ENCODE measurements around the gene B4GALT3. TPM values are rescaled to one million over a fixed set of nuclear protein-coding genes. Genes with fewer than 3 reads are reported as not detected.

Gene B4GALT3
- total and polyA plus RNA-seq, 5 experiments from 2014 or later = 35.4 to 97.4 (median 49.9) TPM

DNA sequence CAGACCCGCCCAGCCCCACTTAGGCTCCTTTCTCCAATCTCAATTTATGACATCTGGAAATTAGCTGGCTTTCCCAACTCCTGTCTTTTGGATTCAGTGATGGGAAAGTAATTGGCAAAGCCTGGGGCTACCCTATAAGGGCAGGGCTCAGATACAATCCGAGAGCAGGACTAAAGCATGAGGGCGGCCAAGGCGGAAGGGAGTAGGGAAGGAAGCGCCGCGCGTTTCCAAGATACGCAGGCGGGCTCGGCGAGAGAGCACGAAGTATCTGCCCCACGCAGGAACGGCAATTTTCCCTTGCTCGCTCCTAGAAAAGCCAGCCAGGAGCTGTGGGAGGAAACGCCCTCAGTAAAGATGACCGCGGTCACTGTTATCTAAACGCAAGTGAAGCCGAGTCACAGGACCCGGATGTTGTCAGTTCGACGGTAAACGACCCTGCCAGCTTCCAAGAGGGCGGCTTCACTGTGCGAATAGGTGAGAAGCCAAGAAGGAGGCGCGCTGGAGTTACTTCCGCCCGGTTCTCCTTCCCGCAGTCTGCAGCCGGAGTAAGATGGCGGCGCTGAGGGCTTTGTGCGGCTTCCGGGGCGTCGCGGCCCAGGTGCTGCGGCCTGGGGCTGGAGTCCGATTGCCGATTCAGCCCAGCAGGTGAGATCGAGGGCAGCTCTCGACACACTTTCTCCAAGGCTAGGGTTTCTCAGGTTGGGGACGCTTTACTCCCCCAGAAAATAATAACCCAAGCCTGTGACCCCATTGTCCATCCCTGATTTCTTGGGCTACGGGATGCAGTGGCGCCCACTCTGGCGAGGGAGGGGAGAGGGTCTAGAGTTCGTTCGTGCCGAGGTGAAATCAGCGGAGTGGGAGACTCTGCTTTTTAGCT, 24.8 kb upstream of the B4GALT3 start, which contains the start of gene NDUFS2:
Gene NDUFS2 (plus strand): TSS at position 532 of the 877 bp plus-strand sequence. CDS start 19 bp downstream, at position 551.
- H3K4me1 Mint-ChIP-seq = peaks cover 32 to 83% (median 71%) of the 10 kb centered on the region in 4 donors
- H3K27ac Mint-ChIP-seq = peak within 1 kb of the TSS; percentile 95 to 99 (median 99)
- H3K4me3 Mint-ChIP-seq = peak within 1 kb of the TSS; percentile 92 to 97 (median 94)
- no peaks in the 10 kb centered on the region for H3K27me3 Mint-ChIP-seq
- DNase-seq (peak; percentile 83 to 98 (median 94)), ATAC-seq (peak; percentile 97 to 98)
- peaks cover 0 to 33% (median 7%) of the 10 kb centered on the region in 3 donors for H3K36me3 Mint-ChIP-seq
- H3K9me3 Mint-ChIP-seq = no peaks in the 10 kb centered on the region
- POLR2A ChIA-PET = interaction anchor here (0.5 to 7.3 kb wide), 30 partner anchors 9 to 1128 kb away, joined by 3 to 231 read pairs (median 6); partner anchors contain the start of genes APOA2, B4GALT3, DEDD and FCER1G

DNA sequence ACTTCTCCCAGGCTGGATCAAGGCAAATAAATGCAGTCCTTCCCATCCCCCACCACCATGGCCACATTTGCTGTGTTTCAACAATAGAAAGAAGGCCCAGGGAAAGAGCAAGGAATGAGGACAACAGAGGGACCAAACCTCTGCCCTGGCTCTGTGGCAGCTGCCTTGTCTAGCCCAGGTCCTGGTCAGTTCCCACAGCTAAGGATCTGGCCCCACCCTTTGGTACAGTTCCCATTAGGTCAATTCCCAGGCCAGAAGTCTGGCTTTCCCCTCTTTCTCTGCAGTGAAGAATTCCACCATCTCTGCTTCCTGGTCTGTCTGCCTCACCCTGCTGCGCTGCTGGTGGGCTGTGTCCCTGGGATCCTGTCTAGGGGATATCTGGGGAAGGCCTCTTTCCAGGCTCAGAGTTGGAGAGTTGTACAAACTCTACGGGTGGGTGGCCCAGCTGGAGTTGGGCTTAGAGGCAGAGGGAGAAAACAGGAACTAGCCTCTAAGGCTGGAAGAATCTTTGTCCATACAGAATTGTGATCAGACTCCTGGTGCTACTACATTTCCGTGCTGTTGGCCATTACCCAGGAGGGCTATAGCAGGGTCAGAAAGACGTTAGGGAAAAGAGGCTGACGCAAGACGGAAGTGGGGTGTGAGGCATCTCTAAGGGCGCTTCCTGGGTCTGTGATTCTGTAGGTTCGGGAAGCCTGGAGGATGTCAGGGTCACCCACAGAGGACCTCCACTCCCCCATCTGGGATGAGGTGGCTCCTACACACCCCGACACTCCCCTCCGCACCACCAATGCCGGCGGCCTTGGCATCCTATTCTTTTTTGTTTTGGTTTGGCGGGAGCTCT, 23.9 kb upstream of the B4GALT3 start:
- peak overlapping the region; percentile 95 to 99 (median 99) for H3K27ac Mint-ChIP-seq
- ATAC-seq (peak in 1 of 2 donors; percentile 1), DNase-seq (no peak)
- peaks cover 0 to 25% (median 7%) of the 10 kb centered on the region in 3 donors for H3K36me3 Mint-ChIP-seq
- peaks cover 29 to 75% (median 66%) of the 10 kb centered on the region in 4 donors for H3K4me1 Mint-ChIP-seq
- no peaks in the 10 kb centered on the region for H3K9me3 Mint-ChIP-seq
- POLR2A ChIA-PET = interaction anchor here (0.8 to 7.3 kb wide), 25 partner anchors 9 to 191 kb away, joined by 3 to 231 read pairs (median 7); partner anchors contain the start of genes APOA2, B4GALT3, FCER1G and PPOX
- peak overlapping the region; percentile 92 to 97 (median 94) for H3K4me3 Mint-ChIP-seq
- no peaks in the 10 kb centered on the region for H3K27me3 Mint-ChIP-seq

DNA sequence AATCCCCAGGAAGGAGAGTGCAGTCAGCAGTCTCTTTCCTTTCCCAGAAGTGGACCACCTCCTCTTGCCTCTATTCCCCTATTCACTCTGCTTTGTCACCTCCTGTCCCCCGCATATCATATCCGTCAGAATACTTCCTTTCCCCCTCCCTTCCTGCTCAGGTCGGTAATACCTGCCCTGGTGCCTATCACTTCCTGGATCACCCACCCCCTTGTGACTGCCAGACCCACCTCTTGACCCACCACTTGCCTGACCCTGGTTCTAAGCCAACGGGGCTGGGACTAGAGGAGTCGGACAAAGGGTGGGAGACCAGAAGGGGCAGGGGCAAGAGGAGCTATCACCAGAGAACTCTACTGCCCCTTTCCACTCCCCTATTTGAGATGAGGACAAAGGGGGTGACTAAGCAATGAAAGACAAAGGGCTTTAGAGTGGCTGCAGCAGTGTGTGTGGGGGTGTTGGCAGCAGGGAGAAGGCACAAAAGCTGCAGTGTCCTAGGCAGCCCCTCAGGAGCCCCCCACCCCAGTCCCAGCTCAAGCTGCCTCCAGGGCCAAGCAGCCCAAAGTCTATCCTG, 23.2 kb upstream of the B4GALT3 start:
- peak in 1 of 2 donors; percentile 17 for ATAC-seq

DNA sequence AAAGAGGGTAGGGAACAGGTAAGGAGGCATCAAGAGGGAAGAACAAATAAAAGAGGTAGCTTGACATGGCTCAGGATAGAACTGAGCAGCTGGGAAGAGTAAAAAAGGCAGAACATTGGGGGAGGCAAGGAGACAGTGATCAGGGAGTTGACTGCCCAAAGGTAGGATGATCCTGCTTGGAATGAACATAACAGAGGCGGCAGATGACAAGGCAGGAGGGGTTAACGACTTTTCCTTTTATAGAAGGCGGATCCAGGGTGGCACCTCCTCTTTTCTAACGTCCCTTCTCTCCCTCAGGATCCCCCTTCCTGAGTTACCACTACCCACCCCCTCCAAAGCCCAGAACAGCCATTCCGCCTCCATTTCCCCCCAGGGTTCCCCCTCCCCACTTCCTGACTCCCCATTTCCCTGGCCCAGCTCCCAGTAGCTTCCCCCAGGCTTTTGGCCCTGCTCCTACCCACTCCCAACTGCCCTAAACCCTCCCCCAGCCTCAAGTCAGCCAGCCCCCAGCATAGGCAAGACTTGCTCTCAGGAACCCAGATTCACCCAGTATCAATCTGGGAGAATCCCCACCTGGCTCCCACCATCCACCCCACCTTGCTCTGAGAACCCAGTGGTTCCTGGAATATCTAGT, 22.3 kb upstream of the B4GALT3 start:
- POLR2A ChIA-PET = interaction anchor here (0.6 to 6.5 kb wide), 5 partner anchors 8 to 26 kb away, joined by 3 to 90 read pairs (median 6); partner anchors contain the start of gene TOMM40L
- Mint-ChIP-seq H3K4me3 (peak overlapping the region in 7 of 10 donors; percentile 58 to 97 (median 94)), H3K4me1 (peaks cover 29 to 77% (median 62%) of the 10 kb centered on the region in 4 donors), H3K36me3 (peaks cover 0 to 10% (median 7%) of the 10 kb centered on the region in 3 donors), H3K9me3 (no peaks in the 10 kb centered on the region), H3K27me3 (no peaks in the 10 kb centered on the region), H3K27ac (peak overlapping the region; percentile 75 to 99 (median 97))
- no peak for ATAC-seq
- no peak for DNase-seq

More for the DNA sequence above, 23.2 kb upstream of the B4GALT3 start:
- peak overlapping the region; percentile 92 to 99 (median 98) for H3K27ac Mint-ChIP-seq
- POLR2A ChIA-PET = interaction anchor here (1.0 to 7.3 kb wide), 8 partner anchors 8 to 181 kb away, joined by 3 to 231 read pairs (median 34); partner anchors contain the start of genes APOA2, B4GALT3, FCER1G and PPOX
- no peaks in the 10 kb centered on the region for H3K9me3 Mint-ChIP-seq
- peak in 2 of 10 donors; percentile 30 to 34 for DNase-seq
- no peaks in the 10 kb centered on the region for H3K27me3 Mint-ChIP-seq
- peak overlapping the region; percentile 40 to 97 (median 92) for H3K4me3 Mint-ChIP-seq
- H3K4me1 Mint-ChIP-seq = peaks cover 29 to 74% (median 61%) of the 10 kb centered on the region in 4 donors
- peaks cover 0 to 19% (median 7%) of the 10 kb centered on the region in 3 donors for H3K36me3 Mint-ChIP-seq

DNA sequence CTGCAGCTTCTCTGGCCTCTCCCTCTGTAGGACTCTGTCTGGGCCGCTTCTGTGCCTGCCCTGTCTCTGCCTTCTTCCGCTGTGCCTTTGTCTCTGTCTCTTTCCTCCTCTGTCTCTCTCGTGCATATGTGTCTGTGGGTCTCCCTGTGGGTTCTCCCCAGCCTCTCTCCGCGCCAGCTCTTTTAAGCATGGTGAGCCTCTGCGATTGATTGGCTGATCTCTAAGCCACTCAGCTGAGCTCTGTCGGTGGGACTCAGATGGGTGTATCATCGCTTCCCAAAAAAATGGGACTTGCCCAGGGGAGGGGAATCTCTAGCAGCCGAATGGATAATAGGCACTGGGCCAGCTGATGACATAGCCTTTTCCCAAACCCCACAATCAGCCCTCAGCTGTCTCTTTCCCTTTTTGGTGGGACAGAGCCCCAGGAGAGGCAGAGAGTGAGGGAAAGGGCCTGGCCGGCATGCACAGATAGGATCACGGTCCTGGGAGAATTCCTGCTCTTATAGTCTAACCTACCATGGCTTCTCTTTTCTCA, 21.7 kb upstream of the B4GALT3 start, which contains the start of gene ADAMTS4:
Gene ADAMTS4 (minus strand): TSS at position 158 of the 535 bp plus-strand sequence. CDS start 427 bp downstream, outside the sequence.
- ATAC-seq = no peak
- DNase-seq = no peak
- Mint-ChIP-seq H3K9me3 (no peaks in the 10 kb centered on the region), H3K36me3 (peaks cover 0 to 4% (median under 1%) of the 10 kb centered on the region in 3 donors), H3K27me3 (no peaks in the 10 kb centered on the region), H3K27ac (peak within 1 kb of the TSS; percentile 24 to 99 (median 96)), H3K4me3 (peak within 1 kb of the TSS in 6 of 10 donors; percentile 3 to 97 (median 76)), H3K4me1 (peaks cover 23 to 76% (median 58%) of the 10 kb centered on the region in 4 donors)
- POLR2A ChIA-PET = interaction anchor here (1.0 to 6.5 kb wide), 4 partner anchors 8 to 27 kb away, joined by 3 to 90 read pairs (median 8); partner anchors contain the start of gene TOMM40L

DNA sequence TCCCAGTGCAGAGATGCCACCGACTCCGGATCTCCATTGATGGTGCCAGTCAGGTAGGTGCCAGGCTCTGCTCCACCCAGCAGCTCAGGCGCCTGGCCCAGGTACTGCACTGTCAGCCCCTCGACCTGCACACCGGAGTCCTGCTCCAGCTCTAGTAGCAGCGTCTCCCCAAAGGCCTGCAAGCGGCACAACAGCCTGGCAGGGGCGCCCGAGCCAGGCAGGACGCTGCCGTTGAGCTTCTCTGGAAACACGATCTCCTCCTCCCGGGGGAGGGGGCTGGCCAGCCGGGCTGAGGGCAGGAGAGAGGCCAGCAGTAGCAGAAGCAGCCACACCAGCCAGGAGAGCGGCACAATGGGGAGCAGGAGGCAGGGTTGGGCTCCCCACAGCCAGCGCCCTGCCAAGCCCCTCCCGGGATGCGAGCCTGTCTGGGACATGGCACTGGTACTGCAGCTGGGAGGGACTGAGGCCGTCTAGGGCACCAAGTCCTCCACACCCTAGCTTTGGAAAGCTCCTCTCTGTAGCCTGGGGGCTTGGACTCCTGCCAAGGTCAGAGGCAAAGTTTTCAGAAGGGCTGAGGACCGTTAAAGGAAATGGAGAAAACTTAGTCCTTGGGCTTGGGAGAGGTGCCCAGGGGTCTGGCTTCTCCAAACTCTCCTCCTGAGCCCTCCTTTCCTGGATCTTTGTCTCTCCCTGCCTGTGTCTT, 21.0 kb upstream of the B4GALT3 start:
- POLR2A ChIA-PET = interaction anchor here (1.9 to 6.5 kb wide), 3 partner anchors 17 to 33 kb away, joined by 8 to 90 read pairs (median 11); partner anchors contain the start of genes PPOX and TOMM40L
- Mint-ChIP-seq H3K36me3 (no peaks in the 10 kb centered on the region), H3K9me3 (no peaks in the 10 kb centered on the region), H3K27me3 (no peaks in the 10 kb centered on the region), H3K27ac (peak overlapping the region in 4 of 10 donors; percentile 50 to 95 (median 69)), H3K4me1 (peaks cover 21 to 72% (median 53%) of the 10 kb centered on the region in 4 donors), H3K4me3 (no peak overlapping the region)
- ATAC-seq (no peak), DNase-seq (no peak)

DNA sequence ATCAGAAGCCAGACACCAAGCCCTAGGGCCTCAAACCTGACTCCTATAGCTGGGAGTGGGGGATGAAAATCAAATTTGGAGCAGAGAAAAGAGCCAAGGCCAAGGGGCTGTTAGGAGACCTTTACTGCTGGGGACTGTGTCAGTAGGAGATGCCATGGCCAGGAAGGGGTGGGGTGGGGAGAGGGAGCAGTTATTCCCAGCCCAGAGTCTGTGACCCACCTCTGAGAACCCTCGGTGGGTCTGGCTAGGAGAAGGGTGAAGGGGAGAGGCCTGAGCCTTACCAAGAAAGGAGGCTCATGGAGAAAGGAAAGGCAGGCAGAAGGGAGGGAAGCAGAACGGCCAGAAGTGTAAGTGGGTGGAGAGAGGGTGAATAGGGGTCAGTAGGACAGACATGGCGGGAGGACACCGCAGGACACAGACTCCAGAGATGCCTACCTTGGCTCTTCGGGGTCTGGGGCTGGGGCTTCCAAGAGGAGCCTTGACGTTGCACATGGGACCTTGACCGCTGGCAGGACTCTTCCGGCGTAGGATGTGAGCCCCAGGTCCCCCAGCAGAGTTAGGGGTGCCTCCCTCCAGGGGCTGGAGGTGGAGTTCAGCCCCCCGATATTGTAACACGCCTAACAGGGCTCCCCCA, 20.4 kb upstream of the B4GALT3 start:
- DNase-seq (no peak), ATAC-seq (no peak)
- POLR2A ChIA-PET = interaction anchor here (1.9 to 3.5 kb wide), 3 partner anchors 28 to 109 kb away, joined by 6 to 11 read pairs (median 8); partner anchors contain the start of genes PPOX and TOMM40L
- peak overlapping the region in 3 of 10 donors; percentile 40 to 84 (median 43) for H3K27ac Mint-ChIP-seq
- no peaks in the 10 kb centered on the region for H3K36me3 Mint-ChIP-seq
- H3K4me3 Mint-ChIP-seq = peak overlapping the region in 1 of 10 donors; percentile 51
- no peaks in the 10 kb centered on the region for H3K9me3 Mint-ChIP-seq
- no peaks in the 10 kb centered on the region for H3K27me3 Mint-ChIP-seq
- H3K4me1 Mint-ChIP-seq = peaks cover 22 to 72% (median 55%) of the 10 kb centered on the region in 4 donors

DNA sequence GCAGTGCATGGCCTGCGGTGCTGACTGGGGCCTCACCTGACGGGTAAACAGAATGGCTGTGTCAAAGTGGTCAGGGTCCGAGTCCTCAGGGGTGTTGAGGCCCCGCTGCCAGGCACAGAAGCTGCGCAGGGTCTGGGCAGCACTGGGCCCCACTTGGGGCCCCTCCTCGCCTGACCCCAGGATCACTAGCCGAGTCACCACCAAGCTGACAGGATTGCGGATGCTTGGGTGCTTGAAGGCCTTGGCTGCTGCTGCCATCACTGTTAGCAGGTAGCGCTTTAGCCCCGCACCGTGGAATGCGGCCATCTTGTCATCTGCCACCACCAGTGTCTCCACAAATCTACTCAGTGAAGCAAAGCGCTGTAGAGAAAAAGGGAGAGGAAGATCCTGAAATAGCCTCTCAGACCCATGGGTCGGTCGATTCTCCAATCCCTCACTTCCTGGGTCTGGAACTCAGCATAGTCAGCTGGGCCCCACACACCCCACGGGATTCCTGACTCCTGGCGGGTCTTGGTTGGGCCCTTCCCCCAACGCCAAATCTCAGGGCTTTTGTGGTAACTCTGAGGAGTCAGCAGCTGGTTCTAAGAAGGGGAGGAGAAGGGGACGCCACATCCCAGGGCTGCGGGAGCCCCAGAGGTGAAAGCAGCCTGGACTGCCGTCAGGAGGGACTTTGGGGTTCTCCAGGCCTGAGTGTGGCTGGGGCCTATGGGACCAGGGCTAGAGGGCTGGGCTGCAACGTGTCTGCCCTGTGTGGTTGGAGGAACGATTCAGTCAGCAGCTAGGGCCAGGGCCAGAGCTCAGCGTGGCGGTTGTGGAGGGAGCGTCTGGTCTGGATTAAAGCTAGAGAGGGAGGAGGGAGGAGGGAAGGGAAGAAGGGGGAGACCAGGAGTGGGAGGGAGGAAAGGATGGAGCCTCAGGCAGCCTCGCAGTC, 19.5 kb upstream of the B4GALT3 start:
- no peak overlapping the region for H3K4me3 Mint-ChIP-seq
- no peaks in the 10 kb centered on the region for H3K36me3 Mint-ChIP-seq
- H3K4me1 Mint-ChIP-seq = peaks cover 25 to 72% (median 60%) of the 10 kb centered on the region in 4 donors
- H3K27me3 Mint-ChIP-seq = no peaks in the 10 kb centered on the region
- peak overlapping the region in 2 of 10 donors; percentile 13 to 52 for H3K27ac Mint-ChIP-seq
- no peaks in the 10 kb centered on the region for H3K9me3 Mint-ChIP-seq
- ATAC-seq (no peak), DNase-seq (no peak)
- POLR2A ChIA-PET = interaction anchor here (0.6 to 3.5 kb wide), 6 partner anchors 10 to 110 kb away, joined by 4 to 25 read pairs (median 7); partner anchors contain the start of genes PPOX and TOMM40L

DNA sequence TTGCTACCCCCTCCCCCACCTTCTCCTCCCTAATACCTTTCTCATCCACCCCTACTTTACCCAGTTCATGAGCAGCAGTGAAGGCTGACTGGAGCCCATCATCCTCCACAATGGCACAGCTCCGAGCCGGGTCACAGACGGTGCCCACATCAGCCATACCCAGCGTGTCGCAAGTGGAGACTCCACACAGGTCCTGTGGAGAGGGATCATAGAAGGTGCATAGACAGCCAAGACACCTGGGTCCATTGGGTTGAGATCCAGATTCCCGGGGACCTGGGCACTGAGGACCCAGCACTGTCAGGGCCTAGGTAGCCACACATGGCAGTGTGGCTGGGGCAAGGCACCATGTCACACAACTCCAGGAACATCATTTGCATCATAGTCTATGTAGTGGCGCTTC, 18.8 kb upstream of the B4GALT3 start:
- H3K27ac Mint-ChIP-seq = peak overlapping the region in 4 of 10 donors; percentile 13 to 71 (median 48)
- no peaks in the 10 kb centered on the region for H3K27me3 Mint-ChIP-seq
- peaks cover 20 to 67% (median 56%) of the 10 kb centered on the region in 4 donors for H3K4me1 Mint-ChIP-seq
- H3K4me3 Mint-ChIP-seq = no peak overlapping the region
- POLR2A ChIA-PET = interaction anchor here (2.5 to 5.8 kb wide), 3 partner anchors 14 to 110 kb away, joined by 6 to 48 read pairs (median 25); partner anchors contain the start of gene PPOX
- ATAC-seq (no peak), DNase-seq (no peak)
- no peaks in the 10 kb centered on the region for H3K36me3 Mint-ChIP-seq
- H3K9me3 Mint-ChIP-seq = no peaks in the 10 kb centered on the region

Data from naive thymus-derived CD8-positive, alpha-beta T cell (primary cell).